ENCODE results near the gene OR4C15.

DNA sequence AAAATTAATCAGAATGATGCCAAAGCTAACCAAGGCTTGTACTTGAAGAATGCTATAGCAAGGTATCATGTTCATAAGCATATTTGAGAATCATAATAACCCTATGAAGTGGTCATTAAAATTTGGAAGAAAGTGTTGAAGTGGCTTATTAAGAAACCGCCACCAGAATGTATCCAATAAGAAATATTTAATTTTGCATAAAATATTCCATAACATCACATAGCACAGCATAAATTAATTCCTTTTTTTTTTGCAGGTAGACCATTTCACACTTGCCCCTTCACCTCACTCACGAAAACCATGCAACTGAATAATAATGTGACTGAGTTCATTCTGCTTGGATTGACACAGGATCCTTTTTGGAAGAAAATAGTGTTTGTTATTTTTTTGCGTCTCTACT is 17.6 kb downstream of the OR4C15 start, which contains the start of gene OR4C16:
- no peak for TF ChIP-seq POLR2A (IDR thresholded peaks at IDR 0.05; ENCODE audit: low read depth, low read length)
- no peak for TF ChIP-seq POLR2AphosphoS5 (IDR thresholded peaks at IDR 0.05; ENCODE audit: low read depth, low read length)

All from GM12892 (cell line).